ENCODE data around the gene RAD21L1.

The RAD21L1 gene

GRCh38 chr20:1296117-1296610, 70.3 kb downstream of the RAD21L1 start:
- no peak for DNase-seq (ENCODE audit: low read depth)

GRCh38 chr20:1296922-1297321, 71.1 kb downstream of the RAD21L1 start:
- DNase-seq (ENCODE audit: low read depth) = no peak

DNA sequence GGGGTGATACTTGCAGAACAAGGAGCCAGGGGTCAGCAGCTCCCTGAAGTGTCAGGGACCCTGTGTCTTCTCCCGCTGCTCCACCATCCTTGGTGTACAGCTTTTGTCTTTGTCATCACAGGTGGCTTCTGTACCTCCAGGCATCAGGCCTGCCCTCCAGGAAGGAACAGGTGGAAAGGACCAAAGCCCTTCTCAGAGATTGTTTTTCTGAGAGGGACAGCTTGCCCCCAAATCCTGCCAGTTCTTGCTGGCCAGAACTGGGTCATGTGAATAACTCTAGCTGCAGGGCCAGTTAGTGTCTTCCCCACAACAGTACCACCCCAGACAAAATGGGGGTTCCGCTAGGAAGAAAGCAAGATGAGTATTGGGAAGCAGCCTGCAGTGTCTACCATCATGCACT, 71.6 kb downstream of the RAD21L1 start:
- DNase-seq (ENCODE audit: low read depth) = no peak

- no peak for DNase-seq (ENCODE audit: low read depth)
Measured at GRCh38 chr20:1298166-1298565, 72.3 kb downstream of the RAD21L1 start.

- DNase-seq (ENCODE audit: low read depth) = no peak
Measured at GRCh38 chr20:1298888-1299511, 73.2 kb downstream of the RAD21L1 start.

GRCh38 chr20:1299522-1299921, 73.7 kb downstream of the RAD21L1 start:
- DNase-seq (ENCODE audit: low read depth) = no peak

DNA sequence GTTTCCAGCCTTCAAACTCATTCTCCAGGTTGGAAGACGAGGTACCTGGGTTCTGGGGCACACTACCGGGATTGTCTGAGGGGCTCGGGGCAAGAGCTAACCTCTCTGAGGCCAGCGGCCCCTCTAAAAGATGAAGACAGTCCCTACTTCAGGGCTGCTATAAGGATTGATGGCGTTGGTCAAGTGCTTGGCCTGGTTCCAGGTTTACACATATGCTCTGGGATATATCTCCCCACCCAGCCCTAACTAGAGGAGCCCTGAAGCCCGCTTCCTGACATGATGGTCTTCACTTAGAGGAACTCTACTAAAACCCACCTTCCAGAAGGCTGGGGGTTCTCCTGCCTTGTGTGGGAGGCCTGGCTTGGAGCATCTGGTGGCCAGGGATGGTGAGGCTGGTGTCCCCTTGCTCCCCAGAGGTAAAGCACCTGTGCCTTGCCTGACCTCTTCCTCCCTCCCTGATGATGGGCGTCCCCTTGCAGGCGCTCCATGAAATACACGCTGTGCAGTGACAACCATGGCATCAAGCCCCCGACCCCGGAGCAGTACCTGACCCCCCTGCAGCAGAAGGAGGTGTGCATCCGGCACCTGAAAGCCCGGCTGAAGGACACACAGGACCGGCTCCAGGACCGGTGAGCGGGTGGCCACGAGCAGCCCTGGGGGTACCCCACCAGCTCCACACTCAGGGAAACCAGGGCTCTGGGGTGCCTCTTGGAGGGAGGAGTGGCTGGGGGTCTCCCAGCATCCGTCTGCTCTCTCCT, 74.4 kb downstream of the RAD21L1 start:
- DNase-seq (ENCODE audit: low read depth) = no peak

DNA sequence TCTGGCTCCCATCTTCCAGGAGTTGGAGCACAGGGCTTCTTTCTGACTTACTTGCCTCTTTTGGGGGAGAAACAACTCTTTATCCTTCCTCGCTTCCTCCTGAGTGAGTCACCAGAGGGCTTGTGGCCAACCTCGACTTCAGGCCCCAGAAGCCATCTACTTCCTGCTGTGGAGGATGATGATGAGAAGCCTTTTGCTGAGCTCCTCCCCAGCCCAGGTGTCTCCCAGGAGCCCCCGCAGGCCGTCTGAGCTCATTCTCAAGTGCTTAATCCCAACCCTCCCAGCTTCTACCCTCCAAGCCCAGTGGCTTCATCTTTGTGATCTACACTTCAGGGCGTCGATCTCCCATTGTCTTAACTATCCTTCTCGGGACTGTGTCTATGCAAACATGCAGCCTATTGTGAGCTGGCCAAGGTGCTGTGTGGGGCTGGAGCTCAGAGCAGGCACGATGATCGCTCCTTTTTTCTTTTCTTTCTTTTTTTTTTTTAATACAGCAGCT, 75.2 kb downstream of the RAD21L1 start:
- no peak for DNase-seq (ENCODE audit: low read depth)

- DNase-seq (ENCODE audit: low read depth) = no peak
Measured at GRCh38 chr20:1302685-1303541, 77.1 kb downstream of the RAD21L1 start.

DNA sequence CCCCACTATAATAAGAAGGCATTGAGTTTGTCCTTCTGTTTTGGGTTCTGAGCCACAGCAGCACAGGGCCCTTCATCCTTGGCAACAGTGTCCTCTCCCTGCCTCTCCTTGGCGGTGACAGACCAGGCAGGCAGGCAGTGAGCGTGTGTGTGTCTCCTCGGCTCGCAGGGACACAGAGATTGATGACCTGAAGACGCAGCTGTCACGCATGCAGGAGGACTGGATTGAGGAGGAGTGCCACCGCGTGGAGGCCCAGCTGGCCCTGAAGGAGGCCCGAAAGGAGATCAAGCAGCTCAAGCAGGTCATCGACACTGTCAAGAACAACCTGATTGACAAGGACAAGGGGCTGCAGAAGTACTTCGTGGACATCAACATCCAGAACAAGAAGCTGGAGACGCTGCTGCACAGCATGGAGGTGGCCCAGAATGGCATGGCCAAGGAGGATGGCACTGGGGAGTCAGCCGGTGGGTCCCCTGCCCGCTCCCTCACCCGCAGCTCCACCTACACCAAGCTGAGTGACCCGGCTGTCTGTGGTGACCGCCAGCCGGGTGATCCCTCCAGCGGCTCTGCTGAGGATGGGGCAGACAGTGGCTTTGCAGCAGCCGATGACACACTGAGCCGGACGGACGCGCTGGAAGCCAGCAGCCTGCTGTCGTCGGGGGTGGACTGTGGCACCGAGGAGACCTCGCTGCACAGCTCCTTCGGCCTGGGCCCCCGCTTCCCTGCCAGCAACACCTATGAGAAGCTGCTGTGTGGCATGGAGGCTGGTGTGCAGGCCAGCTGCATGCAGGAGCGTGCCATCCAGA, 79.1 kb downstream of the RAD21L1 start:
- no peak for DNase-seq (ENCODE audit: low read depth)

Data from HS-27A (cell line).